Measurements from ENCODE around the gene GFI1B.

DNA sequence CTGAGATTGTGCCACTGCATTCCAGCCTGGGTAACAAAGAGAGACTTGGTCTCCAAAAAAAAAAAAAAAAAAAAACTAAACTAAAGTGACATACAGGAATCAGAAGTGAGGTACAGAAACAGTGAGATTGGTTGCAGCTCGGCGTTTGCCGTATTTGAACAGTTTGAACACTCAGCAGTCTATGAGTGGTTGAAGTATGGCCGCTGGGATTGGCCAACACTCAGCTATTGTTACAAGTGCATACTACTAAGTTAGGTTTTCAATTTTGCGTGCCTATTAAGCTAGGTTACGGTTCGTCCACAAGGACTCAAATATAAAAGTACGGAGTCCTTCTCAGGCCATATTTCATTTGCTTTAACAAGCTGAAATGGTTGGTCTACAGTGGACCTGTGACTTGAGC is 30.7 kb upstream of the GFI1B start:
- TF ChIP-seq FOS (IDR thresholded peaks at IDR 0.05; ENCODE audit: low read depth, low read length) (no peak), MXI1 (IDR thresholded peaks at IDR 0.05; ENCODE audit: borderline replicate concordance, low read depth, low read length) (no peak), POLR2A (IDR thresholded peaks at IDR 0.05; ENCODE audit: low read depth, low read length) (no peak), NFE2L2 (IDR thresholded peaks at IDR 0.05; ENCODE audit: low read depth, low read length) (no peak), CEBPB (IDR thresholded peaks at IDR 0.05; ENCODE audit: low read depth, low read length) (no peak), MAFK (IDR thresholded peaks at IDR 0.05; ENCODE audit: low read depth, low read length) (no peak), BHLHE40 (IDR thresholded peaks at IDR 0.05; ENCODE audit: low read depth, low read length) (no peak), SMC3 (IDR thresholded peaks at IDR 0.05; ENCODE audit: low read depth, low read length) (no peak), RAD21 (IDR thresholded peaks at IDR 0.05; ENCODE audit: low read length) (no peak)
- TF ChIP-seq, protein P1, sequence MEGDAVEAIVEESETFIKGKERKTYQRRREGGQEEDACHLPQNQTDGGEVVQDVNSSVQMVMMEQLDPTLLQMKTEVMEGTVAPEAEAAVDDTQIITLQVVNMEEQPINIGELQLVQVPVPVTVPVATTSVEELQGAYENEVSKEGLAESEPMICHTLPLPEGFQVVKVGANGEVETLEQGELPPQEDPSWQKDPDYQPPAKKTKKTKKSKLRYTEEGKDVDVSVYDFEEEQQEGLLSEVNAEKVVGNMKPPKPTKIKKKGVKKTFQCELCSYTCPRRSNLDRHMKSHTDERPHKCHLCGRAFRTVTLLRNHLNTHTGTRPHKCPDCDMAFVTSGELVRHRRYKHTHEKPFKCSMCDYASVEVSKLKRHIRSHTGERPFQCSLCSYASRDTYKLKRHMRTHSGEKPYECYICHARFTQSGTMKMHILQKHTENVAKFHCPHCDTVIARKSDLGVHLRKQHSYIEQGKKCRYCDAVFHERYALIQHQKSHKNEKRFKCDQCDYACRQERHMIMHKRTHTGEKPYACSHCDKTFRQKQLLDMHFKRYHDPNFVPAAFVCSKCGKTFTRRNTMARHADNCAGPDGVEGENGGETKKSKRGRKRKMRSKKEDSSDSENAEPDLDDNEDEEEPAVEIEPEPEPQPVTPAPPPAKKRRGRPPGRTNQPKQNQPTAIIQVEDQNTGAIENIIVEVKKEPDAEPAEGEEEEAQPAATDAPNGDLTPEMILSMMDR (conservative IDR thresholded peaks at IDR 0.05; ENCODE audit: low read depth, low read length), result no peak
- TF ChIP-seq, protein P2, sequence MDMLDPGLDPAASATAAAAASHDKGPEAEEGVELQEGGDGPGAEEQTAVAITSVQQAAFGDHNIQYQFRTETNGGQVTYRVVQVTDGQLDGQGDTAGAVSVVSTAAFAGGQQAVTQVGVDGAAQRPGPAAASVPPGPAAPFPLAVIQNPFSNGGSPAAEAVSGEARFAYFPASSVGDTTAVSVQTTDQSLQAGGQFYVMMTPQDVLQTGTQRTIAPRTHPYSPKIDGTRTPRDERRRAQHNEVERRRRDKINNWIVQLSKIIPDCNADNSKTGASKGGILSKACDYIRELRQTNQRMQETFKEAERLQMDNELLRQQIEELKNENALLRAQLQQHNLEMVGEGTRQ (IDR thresholded peaks at IDR 0.05; ENCODE audit: low read depth, low read length), result no peak
- TF ChIP-seq, protein P3, sequence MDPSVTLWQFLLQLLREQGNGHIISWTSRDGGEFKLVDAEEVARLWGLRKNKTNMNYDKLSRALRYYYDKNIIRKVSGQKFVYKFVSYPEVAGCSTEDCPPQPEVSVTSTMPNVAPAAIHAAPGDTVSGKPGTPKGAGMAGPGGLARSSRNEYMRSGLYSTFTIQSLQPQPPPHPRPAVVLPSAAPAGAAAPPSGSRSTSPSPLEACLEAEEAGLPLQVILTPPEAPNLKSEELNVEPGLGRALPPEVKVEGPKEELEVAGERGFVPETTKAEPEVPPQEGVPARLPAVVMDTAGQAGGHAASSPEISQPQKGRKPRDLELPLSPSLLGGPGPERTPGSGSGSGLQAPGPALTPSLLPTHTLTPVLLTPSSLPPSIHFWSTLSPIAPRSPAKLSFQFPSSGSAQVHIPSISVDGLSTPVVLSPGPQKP (IDR thresholded peaks at IDR 0.05; ENCODE audit: borderline replicate concordance, low read depth, low read length), result no peak

Data from IMR-90 (cell line).